ENCODE data around the gene PRKRIP1.

- TF ChIP-seq MYC (IDR thresholded peaks at IDR 0.05; ENCODE audit: low read depth, low read length) (no peak), POLR2A (IDR thresholded peaks at IDR 0.05; ENCODE audit: extremely low read depth, insufficient read length) (no peak), CTCF (IDR thresholded peaks at IDR 0.05; ENCODE audit: low read depth, low read length) (no peak), MAX (IDR thresholded peaks at IDR 0.05; ENCODE audit: low read depth, low read length) (no peak)
Measured at GRCh38 chr7:102453319-102453718, 57.2 kb downstream of the PRKRIP1 start.

Data from NB4 (cell line).